H1 (cell line): Measurements from ENCODE around the gene OAT. TPM values are rescaled to one million over a fixed set of nuclear protein-coding genes. Genes with fewer than 3 reads are reported as not detected.
"Not testable (repeated sequence)": the region's sequence is repeated elsewhere in the genome, so short reads cannot be mapped to it uniquely, and the experiment has no call there.

Source experiments
- CTCF ChIA-PET: fragments of 300-600 bp; sonication (Branson Sonifier 250); formaldehyde crosslinking; loops from one replicate; lab custom pipeline; 2021; ENCODE audit not compliant: partially characterized antibody; lab: Charles Lee
- POLR2A ChIA-PET: fragments of 300-600 bp; sonication (Branson Sonifier 250); formaldehyde crosslinking; loops from one replicate; lab custom pipeline; 2021; ENCODE audit warnings: inconsistent platforms; ENCODE audit not compliant: partially characterized antibody; lab: Charles Lee
- DNase-seq, 2 experiments: peaks; one replicate each; pipeline versions ENCODE4 v3.0.0 to v3.0.0-alpha.2; 2010 to 2022; ENCODE audit warnings: low spot score in 2 of 2, low read depth in 1 of 2, mixed read lengths in 1 of 2
- FAIRE-seq: peaks from 2 replicates; lab custom pipeline; 2011; peaks lifted over from hg19 to GRCh38; lab: Jason Lieb, UNC
- H2AFZ ChIP-seq: 2 replicates; pipeline ENCODE4 v1.8.1; 2012; ENCODE audit warnings: low read length, inconsistent platforms
- H2AK5ac ChIP-seq: 2 replicates; pipeline ENCODE4 v1.6.1; 2013; ENCODE audit warnings: low read depth, low read length
- H2BK120ac ChIP-seq: replicated peaks from 2 replicates; pipeline ENCODE3; 2013; ENCODE audit warnings: low read depth, low read length, inconsistent platforms
- H2BK12ac ChIP-seq: 2 replicates; pipeline ENCODE4 v1.6.1; 2013; ENCODE audit warnings: low read depth, low read length
- H2BK15ac ChIP-seq: 2 replicates; pipeline ENCODE4 v1.6.1; 2013; ENCODE audit warnings: low read length
- H2BK20ac ChIP-seq: 2 replicates; pipeline ENCODE4 v1.6.1; 2013; ENCODE audit warnings: low read length
- H2BK5ac ChIP-seq: 2 replicates; pipeline ENCODE4 v1.6.1; 2013; ENCODE audit warnings: low read depth, low read length
- H3K14ac ChIP-seq: 2 replicates; pipeline ENCODE4 v1.6.1; 2013; ENCODE audit warnings: inconsistent platforms; ENCODE audit not compliant: insufficient read length
- H3K18ac ChIP-seq: 2 replicates; pipeline ENCODE4 v1.6.1; 2013; ENCODE audit warnings: low read length; ENCODE audit errors: extremely low read depth
- H3K23ac ChIP-seq: 2 replicates; pipeline ENCODE4 v1.6.1; 2013; ENCODE audit warnings: inconsistent platforms; ENCODE audit not compliant: insufficient read length
- H3K23me2 ChIP-seq: 2 replicates; pipeline ENCODE4 v1.6.1; 2013; ENCODE audit warnings: low read depth, low read length
- H3K27ac ChIP-seq: 2 replicates; pipeline ENCODE4 v1.6.1; 2011; ENCODE audit warnings: low read depth, low read length, inconsistent platforms
- H3K27me3 ChIP-seq, 4 experiments: replicated peaks in 1 of 4; 1 replicate in 1 of 4; 2 replicates in 3 of 4; pipeline versions ENCODE4 v1.6.1 to v1.8.1; 2011 to 2013; ENCODE audit warnings: low read length in 3 of 4, mild to moderate bottlenecking in 3 of 4, inconsistent platforms in 2 of 4, mixed read lengths in 2 of 4, moderate library complexity in 1 of 4; ENCODE audit not compliant: control insufficient read depth in 3 of 4, insufficient read depth in 3 of 4; ENCODE audit errors: extremely low read depth in 1 of 4
- H3K36me3 ChIP-seq, 4 experiments: 2 replicates each; pipeline versions ENCODE4 v1.6.1 to v1.8.1; 2011 to 2013; ENCODE audit warnings: mild to moderate bottlenecking in 4 of 4, low read length in 3 of 4, moderate library complexity in 2 of 4, control low read depth in 1 of 4, inconsistent platforms in 1 of 4; ENCODE audit not compliant: insufficient read depth in 4 of 4, control insufficient read depth in 2 of 4
- H3K4ac ChIP-seq: replicated peaks from 2 replicates; pipeline ENCODE3; 2013; ENCODE audit warnings: low read length, low read depth, mixed read lengths, inconsistent platforms; ENCODE audit not compliant: insufficient read length
- H3K4me1 ChIP-seq, 4 experiments: replicated peaks in 1 of 4; 1 replicate in 1 of 4; 2 replicates in 3 of 4; pipeline versions ENCODE4 v1.6.1 to v1.8.1; 2011 to 2013; ENCODE audit warnings: low read length in 3 of 4, inconsistent platforms in 2 of 4, mixed read lengths in 1 of 4; ENCODE audit not compliant: insufficient read depth in 4 of 4, control insufficient read depth in 3 of 4
- H3K4me2 ChIP-seq, 2 experiments: 2 replicates each; pipeline versions ENCODE4 v1.6.1 to v1.8.1; 2011 to 2013; ENCODE audit warnings: low read depth in 2 of 2, low read length in 2 of 2, control low read depth in 1 of 2, inconsistent platforms in 1 of 2, mild to moderate bottlenecking in 1 of 2; ENCODE audit not compliant: insufficient read depth in 1 of 2
- H3K4me3 ChIP-seq, 4 experiments: fragments of 200-600, 300-600 bp in 1 of 4; sonication (generic), shearing (Covaris generic), sonication (Bioruptor Twin) in 1 of 4; 2 replicates each; pipeline versions ENCODE4 v1.5.1 to v1.8.1; 2011 to 2016; ENCODE audit warnings: low read length in 4 of 4, low read depth in 3 of 4, control low read depth in 2 of 4, inconsistent platforms in 2 of 4, mild to moderate bottlenecking in 2 of 4, mixed read lengths in 1 of 4, moderate library complexity in 1 of 4; ENCODE audit not compliant: insufficient read depth in 2 of 4; ENCODE audit errors: extremely low read depth in 1 of 4
- H3K56ac ChIP-seq: replicated peaks from 2 replicates; pipeline ENCODE3; 2013; ENCODE audit warnings: low read depth, mild to moderate bottlenecking, mixed read lengths, low read length, inconsistent platforms; ENCODE audit not compliant: insufficient read length
- H3K79me1 ChIP-seq: 2 replicates; pipeline ENCODE4 v1.6.1; 2013; ENCODE audit warnings: low read depth, low read length, control low read depth
- H3K79me2 ChIP-seq, 2 experiments: 2 replicates each; pipeline versions ENCODE4 v1.6.1 to v1.8.1; 2012 to 2013; ENCODE audit warnings: low read length in 2 of 2, mild to moderate bottlenecking in 2 of 2, inconsistent platforms in 1 of 2; ENCODE audit not compliant: insufficient read depth in 2 of 2, control insufficient read depth in 1 of 2
- H3K9ac ChIP-seq, 4 experiments: replicated peaks in 1 of 4; 1 replicate in 1 of 4; 2 replicates in 3 of 4; pipeline versions ENCODE4 v1.6.1 to v1.8.1; 2011 to 2013; ENCODE audit warnings: low read depth in 3 of 4, low read length in 3 of 4, control low read depth in 2 of 4, mild to moderate bottlenecking in 2 of 4, moderate library complexity in 2 of 4, inconsistent platforms in 1 of 4; ENCODE audit errors: extremely low read depth in 1 of 4
- H3K9me3 ChIP-seq, 2 experiments: 2 replicates each; pipeline versions ENCODE4 v1.6.1 to v1.8.1; 2012 to 2013; ENCODE audit warnings: mild to moderate bottlenecking in 2 of 2, moderate library complexity in 2 of 2, control low read depth in 1 of 2, inconsistent platforms in 1 of 2, low read depth in 1 of 2, low read length in 1 of 2, mixed read lengths in 1 of 2; ENCODE audit not compliant: insufficient read depth in 2 of 2
- H4K20me1 ChIP-seq, 2 experiments: replicated peaks in 1 of 2; 2 replicates each; pipeline versions ENCODE3 to v1.8.1; 2011 to 2013; ENCODE audit warnings: inconsistent platforms in 2 of 2, low read length in 2 of 2, mild to moderate bottlenecking in 1 of 2; ENCODE audit not compliant: insufficient read depth in 2 of 2, control insufficient read depth in 1 of 2
- H4K5ac ChIP-seq: 2 replicates; pipeline ENCODE4 v1.6.1; 2013; ENCODE audit warnings: low read length, low read depth, mixed read lengths, inconsistent platforms; ENCODE audit not compliant: insufficient read length
- H4K8ac ChIP-seq: 2 replicates; pipeline ENCODE4 v1.8.0; 2013; ENCODE audit warnings: mild to moderate bottlenecking, moderate library complexity, low read length, inconsistent platforms; ENCODE audit not compliant: insufficient read depth; ENCODE audit errors: extremely low read depth
- H4K91ac ChIP-seq: replicated peaks from 2 replicates; pipeline ENCODE3; 2013; ENCODE audit warnings: low read length, mixed read lengths, inconsistent platforms; ENCODE audit not compliant: insufficient read length
- GTF2F1 ChIP-seq: IDR thresholded peaks from 2 replicates; pipeline ENCODE4 v1.6.1; 2012; ENCODE audit warnings: low read depth, low read length, improper control_type of control experiment, borderline replicate concordance
- YY1 ChIP-seq: IDR thresholded peaks from 2 replicates; pipeline ENCODE4 v1.6.1; 2011; ENCODE audit warnings: low read depth, mild to moderate bottlenecking, low read length
- WGBS, 2 experiments: shearing (Covaris generic) in 1 of 2; methylation state at CpG; one replicate each; pipeline versions ENCODE4 v1.1.6 to v1.1.7; 2013 to 2015; ENCODE audit warnings: low lambda C conversion rate in 2 of 2, mixed read lengths in 2 of 2, inconsistent platforms in 1 of 2, low coverage in 1 of 2, missing lambda C conversion rate in 1 of 2; ENCODE audit not compliant: insufficient replicate concordance in 2 of 2, insufficient coverage in 1 of 2, insufficient read length in 1 of 2; ENCODE audit errors: extremely low coverage in 1 of 2, missing lambda C conversion rate in 1 of 2; 5-methylcytosine and 5-hydroxymethylcytosine counted together
- polyA plus RNA-seq, 7 experiments: library from polyadenylated mRNA; depleted of rRNA in 3 of 7; stranded (reverse) in 5 of 7; unstranded in 2 of 7; fragments of >200 nt in 5 of 7; fragments of 200-250 nt in 2 of 7; gene quantifications; 1 replicate in 5 of 7; 2 replicates in 1 of 7; 4 replicates in 1 of 7; pipeline versions ENCODE4 v1.2.1 to v1.2.3, GENCODE V29; 2011 to 2013; ENCODE audit warnings: missing spikeins in 2 of 7, mixed read lengths in 2 of 7
- total RNA-seq: library from RNA; stranded (reverse); fragmentation: NEBNext Ultra II Directional; extraction: Animal tissue kit (Norgen Biotek cat#: 25700); gene quantifications from 2 replicates; pipeline ENCODE4 v1.2.1, GENCODE V29; 2021

The OAT gene
- total and polyA plus RNA-seq, 2 of the 8 experiments (the other 6 are each of a cell fraction or from before 2014, with no cell fraction given): 67.8 to 121 TPM

DNA sequence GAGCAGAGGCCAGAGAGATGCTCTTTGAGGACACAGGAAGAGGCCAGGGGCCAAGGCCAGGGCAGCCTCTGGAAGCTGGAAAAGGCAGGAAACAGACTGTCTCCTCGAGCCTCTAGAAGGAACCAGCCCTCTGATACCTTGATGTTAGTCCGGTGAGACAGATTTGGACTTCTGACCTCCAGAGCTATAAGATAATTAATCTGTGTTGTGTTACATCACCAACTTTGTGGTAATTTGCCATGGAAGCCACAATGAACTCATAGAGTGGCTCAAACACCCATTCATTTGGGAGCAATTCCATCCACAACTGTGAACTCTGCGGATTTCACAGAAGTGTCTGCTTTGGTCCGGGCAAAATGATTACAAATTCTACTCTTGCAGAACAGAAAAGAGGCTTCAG, 48.7 kb downstream of the OAT start (continued):
- TF ChIP-seq GTF2F1: no peak
- no peak for TF ChIP-seq YY1

DNA sequence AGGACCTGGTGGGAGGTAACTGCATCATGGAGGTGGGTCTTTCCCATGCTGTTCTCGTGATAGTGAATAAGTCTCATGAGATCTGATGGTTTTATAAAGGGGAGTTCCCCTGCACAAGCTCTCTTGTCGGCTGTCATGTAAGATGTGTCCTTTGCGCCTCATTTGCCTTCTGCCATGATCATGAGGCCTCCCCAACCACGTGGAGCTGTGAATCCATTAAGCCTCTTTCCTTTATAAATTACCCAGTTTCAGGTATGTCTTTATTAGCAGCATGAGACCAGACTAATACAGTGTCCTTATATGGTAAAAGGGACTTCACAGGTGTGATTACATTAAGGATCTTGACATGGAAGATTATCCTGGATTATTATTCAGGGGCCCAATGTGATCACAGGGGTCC, 49.2 kb downstream of the OAT start:
- H2BK15ac ChIP-seq, H3K23ac ChIP-seq, H2BK12ac ChIP-seq, FAIRE-seq, H4K8ac ChIP-seq, H3K4me2 ChIP-seq, H3K4me1 ChIP-seq, H3K79me1 ChIP-seq, H4K91ac ChIP-seq, H3K56ac ChIP-seq, H3K18ac ChIP-seq, H2BK120ac ChIP-seq, H3K36me3 ChIP-seq, DNase-seq, H2AFZ ChIP-seq, H3K23me2 ChIP-seq, H3K27me3 ChIP-seq, POLR2A ChIA-PET, H3K9me3 ChIP-seq, H3K14ac ChIP-seq, H3K4me3 ChIP-seq, H4K5ac ChIP-seq, H2BK5ac ChIP-seq, H3K79me2 ChIP-seq, H3K4ac ChIP-seq, H3K27ac ChIP-seq, H3K9ac ChIP-seq, H4K20me1 ChIP-seq, H2AK5ac ChIP-seq, H2BK20ac ChIP-seq: not testable (repeated sequence)
- 67% methylated on average over 4 of the region's 4 CpGs; no CpG with 5 or more reads in 1 of the 2 experiments for WGBS, 2 experiments
- CTCF ChIA-PET: interaction anchor here (0.7 to 2.4 kb wide), 4 partner anchors 12 to 374 kb away, joined by 3 to 13 read pairs (median 7); no protein-coding TSS in a partner anchor
